Thyroid gland (tissue), 4 donors: ENCODE results near the gene SLC9A4.

Experiments
- CTCF ChIP-seq, 6 experiments: fragments of 200-600 bp in 3 of 6; fragments of 450-650 bp in 3 of 6; sonication (generic) in 3 of 6; IDR thresholded peaks; one replicate each; pipeline ENCODE4 v1.5.1; 2016 to 2019; ENCODE audit warnings: antibody characterized with exemption in 6 of 6, mild to moderate bottlenecking in 2 of 6, inconsistent platforms in 1 of 6, moderate library complexity in 1 of 6
- POLR2A ChIP-seq, 2 donors: fragments of 450-650 bp; IDR thresholded peaks; one replicate each; pipeline ENCODE4 v1.6.1; 2017; ENCODE audit warnings: antibody characterized with exemption in 2 of 2, mild to moderate bottlenecking in 2 of 2, moderate library complexity in 1 of 2

GRCh38 chr2:102582845-102583244 lies 109.8 kb downstream of the SLC9A4 start:
- TF ChIP-seq POLR2A (IDR thresholded peaks at IDR 0.05) = no peak
- TF ChIP-seq CTCF (IDR thresholded peaks at IDR 0.05) = no peak
